Fibroblast of lung (primary cell): ENCODE results near the gene TPGS2.

Experiments used
- CTCF ChIP-seq, 2 donors: IDR thresholded peaks in 1 of 2; conservative IDR thresholded peaks in 1 of 2; 1 replicate in 1 of 2; 2 replicates in 1 of 2; pipeline ENCODE4 v1.5.1; 2011 to 2012; ENCODE audit warnings: low read length in 2 of 2, control low read depth in 1 of 2, inconsistent platforms in 1 of 2, low read depth in 1 of 2, mild to moderate bottlenecking in 1 of 2
- EZH2 ChIP-seq: IDR thresholded peaks from 2 replicates; pipeline ENCODE4 v1.5.1; 2012; ENCODE audit warnings: low read length, control low read depth, mild to moderate bottlenecking; ENCODE audit errors: missing control alignments

- no peak for TF ChIP-seq EZH2
- TF ChIP-seq CTCF (conservative IDR thresholded peaks at IDR 0.05 in 1 of 2, IDR thresholded peaks at IDR 0.05 in 1 of 2; ENCODE audit: low read depth in 1 of 2, low read length in 2 of 2) = no peak
These were observed 53.4 kb downstream of the TPGS2 start for GRCh38 chr18:36775396-36775795.
